Measurements from ENCODE around the gene STK40. TPM values are rescaled to one million over a fixed set of nuclear protein-coding genes. Genes with fewer than 3 reads are reported as not detected.

STK40 gene
- total RNA-seq, 2 experiments from 2014 or later = 43.8 to 83.9 TPM

DNA sequence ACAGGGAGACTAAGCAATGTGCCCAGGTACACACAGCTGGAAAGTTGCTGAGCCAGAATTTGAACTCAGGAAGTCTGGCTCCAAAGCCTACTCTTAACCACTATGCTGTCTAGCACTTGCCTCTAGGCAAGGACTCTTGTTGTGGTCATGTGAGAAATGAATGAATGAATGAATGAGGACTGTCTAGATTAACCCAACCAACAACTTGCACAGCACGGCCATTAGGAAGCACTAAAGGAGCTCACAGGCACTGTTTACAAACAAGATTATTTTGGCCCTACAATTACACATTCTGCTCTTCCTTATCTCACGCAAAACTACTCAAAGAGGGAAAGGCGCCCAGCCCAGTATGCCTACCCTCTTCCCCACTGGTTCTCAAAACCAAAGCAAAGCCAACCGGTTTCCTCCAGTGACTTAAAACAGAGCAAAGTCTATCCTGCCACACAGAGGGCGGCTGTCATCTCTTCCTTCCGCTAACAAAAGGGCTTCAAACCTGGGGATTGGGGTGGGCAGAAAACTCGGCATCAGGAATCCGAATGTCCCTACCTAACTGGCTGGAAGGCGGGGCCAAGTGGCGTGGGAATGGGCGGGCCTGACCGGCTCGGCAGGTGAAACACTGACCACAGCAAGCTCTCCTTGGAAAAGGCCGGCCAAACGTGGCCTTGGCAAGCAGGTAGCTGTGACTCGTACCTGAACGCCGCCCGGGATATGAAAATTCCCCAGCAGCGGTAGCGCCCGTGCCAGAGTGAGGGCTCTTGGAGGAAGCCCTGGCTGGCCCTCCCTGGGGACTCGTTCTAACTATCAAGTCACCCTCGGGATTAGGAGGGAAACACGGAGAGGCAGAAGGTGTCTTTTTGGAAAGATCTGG, 948 bp downstream of the STK40 start:
- Histone ChIP-seq H3K9me3 (ENCODE audit: low read length) (no peaks in the 10 kb centered on the region), H3K36me3 (ENCODE audit: insufficient read depth, low read length) (peaks cover 28% of the 10 kb centered on the region), H3K27ac (ENCODE audit: low read depth, low read length, poor library complexity, severe bottlenecking) (peak overlapping the region; percentile 52), H3K79me2 (ENCODE audit: insufficient read depth, low read depth, low read length) (peaks cover 60% of the 10 kb centered on the region), H3K4me1 (ENCODE audit: insufficient read depth, low read length, poor library complexity, severe bottlenecking) (peaks cover 59% of the 10 kb centered on the region), H2AFZ (ENCODE audit: low read length) (peak overlapping the region; percentile 26; the same call in 1 of the 2 replicates), H3K4me2 (ENCODE audit: low read length) (peak overlapping the region; percentile 90), H3K4me3 (ENCODE audit: low read depth, low read length, poor library complexity, severe bottlenecking) (peak overlapping the region; percentile 96), H3K9me2 (ENCODE audit: insufficient read depth, low read length) (no peaks in the 10 kb centered on the region), H4K20me1 (ENCODE audit: insufficient read depth, low read length) (peaks cover 6% of the 10 kb centered on the region)
- ChIA-PET CTCF (ENCODE audit: unreplicated experiment) (interaction anchor here (0.5 to 0.7 kb wide), 2 partner anchors 12 to 146 kb away, joined by 3 to 5 read pairs; no protein-coding TSS in a partner anchor), POLR2A (interaction anchor here (0.7 to 1.1 kb wide), 5 partner anchors 13 to 37 kb away, joined by 3 to 4 read pairs (median 3); partner anchors contain the start of gene LSM10)
- intact Hi-C loops (cut with micrococcal nuclease; ENCODE audit: unreplicated experiment) = loop anchor here (5.0 to 10.0 kb wide), 2 partner anchors 450 to 568 kb away; partner anchors contain the start of gene AGO3
- DNase-seq (ENCODE audit: low spot score) = peak; percentile 63
- TF ChIP-seq, protein P1, sequence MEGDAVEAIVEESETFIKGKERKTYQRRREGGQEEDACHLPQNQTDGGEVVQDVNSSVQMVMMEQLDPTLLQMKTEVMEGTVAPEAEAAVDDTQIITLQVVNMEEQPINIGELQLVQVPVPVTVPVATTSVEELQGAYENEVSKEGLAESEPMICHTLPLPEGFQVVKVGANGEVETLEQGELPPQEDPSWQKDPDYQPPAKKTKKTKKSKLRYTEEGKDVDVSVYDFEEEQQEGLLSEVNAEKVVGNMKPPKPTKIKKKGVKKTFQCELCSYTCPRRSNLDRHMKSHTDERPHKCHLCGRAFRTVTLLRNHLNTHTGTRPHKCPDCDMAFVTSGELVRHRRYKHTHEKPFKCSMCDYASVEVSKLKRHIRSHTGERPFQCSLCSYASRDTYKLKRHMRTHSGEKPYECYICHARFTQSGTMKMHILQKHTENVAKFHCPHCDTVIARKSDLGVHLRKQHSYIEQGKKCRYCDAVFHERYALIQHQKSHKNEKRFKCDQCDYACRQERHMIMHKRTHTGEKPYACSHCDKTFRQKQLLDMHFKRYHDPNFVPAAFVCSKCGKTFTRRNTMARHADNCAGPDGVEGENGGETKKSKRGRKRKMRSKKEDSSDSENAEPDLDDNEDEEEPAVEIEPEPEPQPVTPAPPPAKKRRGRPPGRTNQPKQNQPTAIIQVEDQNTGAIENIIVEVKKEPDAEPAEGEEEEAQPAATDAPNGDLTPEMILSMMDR (conservative IDR thresholded peaks at IDR 0.05; ENCODE audit: low read length) = no peak
- no peak for TF ChIP-seq EZH2phosphoT487 (IDR thresholded peaks at IDR 0.05; ENCODE audit: borderline replicate concordance, low read depth, low read length)
- no TSS peak for BruUV-seq (replicated peaks)

DNA sequence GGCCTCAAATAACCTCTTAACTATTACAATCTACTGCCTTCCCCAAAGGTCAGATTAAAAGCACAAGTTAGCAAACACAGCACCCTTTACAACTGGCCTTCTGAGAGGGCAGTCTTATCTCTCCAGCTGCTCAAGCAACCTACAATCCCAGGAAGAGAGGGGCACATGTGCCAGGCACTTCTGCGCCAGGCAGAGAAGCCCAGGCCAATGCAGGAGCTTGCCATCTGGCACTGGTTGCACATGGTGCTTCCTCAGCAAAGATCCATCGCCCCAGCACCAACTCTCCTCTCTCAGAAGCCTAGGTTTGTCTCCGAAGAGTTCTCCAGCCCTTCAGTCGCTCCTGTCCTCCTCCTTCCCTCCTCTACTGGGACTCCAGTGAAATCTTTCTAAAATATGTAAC, 2.5 kb downstream of the STK40 start:
- Histone ChIP-seq H3K36me3 (ENCODE audit: insufficient read depth, low read length) (peaks cover 24% of the 10 kb centered on the region), H4K20me1 (ENCODE audit: insufficient read depth, low read length) (peaks cover 6% of the 10 kb centered on the region), H3K4me3 (ENCODE audit: low read depth, low read length, poor library complexity, severe bottlenecking) (no peak overlapping the region), H3K9me2 (ENCODE audit: insufficient read depth, low read length) (no peaks in the 10 kb centered on the region), H3K4me1 (ENCODE audit: insufficient read depth, low read length, poor library complexity, severe bottlenecking) (peaks cover 54% of the 10 kb centered on the region), H3K9me3 (ENCODE audit: low read length) (no peaks in the 10 kb centered on the region), H2AFZ (ENCODE audit: low read length) (no peak overlapping the region), H3K27ac (ENCODE audit: low read depth, low read length, poor library complexity, severe bottlenecking) (no peak overlapping the region), H3K4me2 (ENCODE audit: low read length) (peak overlapping the region; percentile 90; the same call in 1 of the 2 replicates), H3K79me2 (ENCODE audit: insufficient read depth, low read depth, low read length) (peaks cover 60% of the 10 kb centered on the region)
- DNase-seq (ENCODE audit: low spot score) = no peak
- no TSS peak for BruUV-seq (replicated peaks)
- intact Hi-C loops (cut with micrococcal nuclease; ENCODE audit: unreplicated experiment) = loop anchor here (10.0 kb wide), 1 partner anchor 448 kb away; the partner anchor contains the start of gene AGO3
- no peak for TF ChIP-seq EZH2phosphoT487 (IDR thresholded peaks at IDR 0.05; ENCODE audit: borderline replicate concordance, low read depth, low read length)
- TF ChIP-seq, protein P1 (conservative IDR thresholded peaks at IDR 0.05; ENCODE audit: low read length) = no peak
- ChIA-PET CTCF (ENCODE audit: unreplicated experiment) (interaction anchor here (0.6 kb wide), 1 partner anchor 41 kb away, joined by 3 read pairs; no protein-coding TSS in a partner anchor), POLR2A (interaction anchor here (1.5 to 1.9 kb wide), 2 partner anchors 11 to 37 kb away, joined by 5 to 7 read pairs; no protein-coding TSS in a partner anchor)

All from OCI-LY7 (cell line).